H1 (cell line): Measurements from ENCODE around the gene KMT2E. TPM values are rescaled to one million over a fixed set of nuclear protein-coding genes. Genes with fewer than 3 reads are reported as not detected.

Experiments
- CTCF ChIA-PET: fragments of 300-600 bp; sonication (Branson Sonifier 250); formaldehyde crosslinking; loops from one replicate; lab custom pipeline; 2021; ENCODE audit not compliant: partially characterized antibody; lab: Charles Lee
- POLR2A ChIA-PET: fragments of 300-600 bp; sonication (Branson Sonifier 250); formaldehyde crosslinking; loops from one replicate; lab custom pipeline; 2021; ENCODE audit warnings: inconsistent platforms; ENCODE audit not compliant: partially characterized antibody; lab: Charles Lee
- DNase-seq, 2 experiments: peaks; one replicate each; pipeline versions ENCODE4 v3.0.0 to v3.0.0-alpha.2; 2010 to 2022; ENCODE audit warnings: low spot score in 2 of 2, low read depth in 1 of 2, mixed read lengths in 1 of 2
- FAIRE-seq: peaks from 2 replicates; lab custom pipeline; 2011; peaks lifted over from hg19 to GRCh38; lab: Jason Lieb, UNC
- H2AFZ ChIP-seq: 2 replicates; pipeline ENCODE4 v1.8.1; 2012; ENCODE audit warnings: low read length, inconsistent platforms
- H2AK5ac ChIP-seq: 2 replicates; pipeline ENCODE4 v1.6.1; 2013; ENCODE audit warnings: low read depth, low read length
- H2BK120ac ChIP-seq: replicated peaks from 2 replicates; pipeline ENCODE3; 2013; ENCODE audit warnings: low read depth, low read length, inconsistent platforms
- H2BK12ac ChIP-seq: 2 replicates; pipeline ENCODE4 v1.6.1; 2013; ENCODE audit warnings: low read depth, low read length
- H2BK15ac ChIP-seq: 2 replicates; pipeline ENCODE4 v1.6.1; 2013; ENCODE audit warnings: low read length
- H2BK20ac ChIP-seq: 2 replicates; pipeline ENCODE4 v1.6.1; 2013; ENCODE audit warnings: low read length
- H2BK5ac ChIP-seq: 2 replicates; pipeline ENCODE4 v1.6.1; 2013; ENCODE audit warnings: low read depth, low read length
- H3K14ac ChIP-seq: 2 replicates; pipeline ENCODE4 v1.6.1; 2013; ENCODE audit warnings: inconsistent platforms; ENCODE audit not compliant: insufficient read length
- H3K18ac ChIP-seq: 2 replicates; pipeline ENCODE4 v1.6.1; 2013; ENCODE audit warnings: low read length; ENCODE audit errors: extremely low read depth
- H3K23ac ChIP-seq: 2 replicates; pipeline ENCODE4 v1.6.1; 2013; ENCODE audit warnings: inconsistent platforms; ENCODE audit not compliant: insufficient read length
- H3K23me2 ChIP-seq: 2 replicates; pipeline ENCODE4 v1.6.1; 2013; ENCODE audit warnings: low read depth, low read length
- H3K27ac ChIP-seq: 2 replicates; pipeline ENCODE4 v1.6.1; 2011; ENCODE audit warnings: low read depth, low read length, inconsistent platforms
- H3K27me3 ChIP-seq, 4 experiments: replicated peaks in 1 of 4; 1 replicate in 1 of 4; 2 replicates in 3 of 4; pipeline versions ENCODE4 v1.6.1 to v1.8.1; 2011 to 2013; ENCODE audit warnings: low read length in 3 of 4, mild to moderate bottlenecking in 3 of 4, inconsistent platforms in 2 of 4, mixed read lengths in 2 of 4, moderate library complexity in 1 of 4; ENCODE audit not compliant: control insufficient read depth in 3 of 4, insufficient read depth in 3 of 4; ENCODE audit errors: extremely low read depth in 1 of 4
- H3K36me3 ChIP-seq, 4 experiments: 2 replicates each; pipeline versions ENCODE4 v1.6.1 to v1.8.1; 2011 to 2013; ENCODE audit warnings: mild to moderate bottlenecking in 4 of 4, low read length in 3 of 4, moderate library complexity in 2 of 4, control low read depth in 1 of 4, inconsistent platforms in 1 of 4; ENCODE audit not compliant: insufficient read depth in 4 of 4, control insufficient read depth in 2 of 4
- H3K4ac ChIP-seq: replicated peaks from 2 replicates; pipeline ENCODE3; 2013; ENCODE audit warnings: low read length, low read depth, mixed read lengths, inconsistent platforms; ENCODE audit not compliant: insufficient read length
- H3K4me1 ChIP-seq, 4 experiments: replicated peaks in 1 of 4; 1 replicate in 1 of 4; 2 replicates in 3 of 4; pipeline versions ENCODE4 v1.6.1 to v1.8.1; 2011 to 2013; ENCODE audit warnings: low read length in 3 of 4, inconsistent platforms in 2 of 4, mixed read lengths in 1 of 4; ENCODE audit not compliant: insufficient read depth in 4 of 4, control insufficient read depth in 3 of 4
- H3K4me2 ChIP-seq, 2 experiments: 2 replicates each; pipeline versions ENCODE4 v1.6.1 to v1.8.1; 2011 to 2013; ENCODE audit warnings: low read depth in 2 of 2, low read length in 2 of 2, control low read depth in 1 of 2, inconsistent platforms in 1 of 2, mild to moderate bottlenecking in 1 of 2; ENCODE audit not compliant: insufficient read depth in 1 of 2
- H3K4me3 ChIP-seq, 4 experiments: fragments of 200-600, 300-600 bp in 1 of 4; sonication (generic), shearing (Covaris generic), sonication (Bioruptor Twin) in 1 of 4; 2 replicates each; pipeline versions ENCODE4 v1.5.1 to v1.8.1; 2011 to 2016; ENCODE audit warnings: low read length in 4 of 4, low read depth in 3 of 4, control low read depth in 2 of 4, inconsistent platforms in 2 of 4, mild to moderate bottlenecking in 2 of 4, mixed read lengths in 1 of 4, moderate library complexity in 1 of 4; ENCODE audit not compliant: insufficient read depth in 2 of 4; ENCODE audit errors: extremely low read depth in 1 of 4
- H3K56ac ChIP-seq: replicated peaks from 2 replicates; pipeline ENCODE3; 2013; ENCODE audit warnings: low read depth, mild to moderate bottlenecking, mixed read lengths, low read length, inconsistent platforms; ENCODE audit not compliant: insufficient read length
- H3K79me1 ChIP-seq: 2 replicates; pipeline ENCODE4 v1.6.1; 2013; ENCODE audit warnings: low read depth, low read length, control low read depth
- H3K79me2 ChIP-seq, 2 experiments: 2 replicates each; pipeline versions ENCODE4 v1.6.1 to v1.8.1; 2012 to 2013; ENCODE audit warnings: low read length in 2 of 2, mild to moderate bottlenecking in 2 of 2, inconsistent platforms in 1 of 2; ENCODE audit not compliant: insufficient read depth in 2 of 2, control insufficient read depth in 1 of 2
- H3K9ac ChIP-seq, 4 experiments: replicated peaks in 1 of 4; 1 replicate in 1 of 4; 2 replicates in 3 of 4; pipeline versions ENCODE4 v1.6.1 to v1.8.1; 2011 to 2013; ENCODE audit warnings: low read depth in 3 of 4, low read length in 3 of 4, control low read depth in 2 of 4, mild to moderate bottlenecking in 2 of 4, moderate library complexity in 2 of 4, inconsistent platforms in 1 of 4; ENCODE audit errors: extremely low read depth in 1 of 4
- H3K9me3 ChIP-seq, 2 experiments: 2 replicates each; pipeline versions ENCODE4 v1.6.1 to v1.8.1; 2012 to 2013; ENCODE audit warnings: mild to moderate bottlenecking in 2 of 2, moderate library complexity in 2 of 2, control low read depth in 1 of 2, inconsistent platforms in 1 of 2, low read depth in 1 of 2, low read length in 1 of 2, mixed read lengths in 1 of 2; ENCODE audit not compliant: insufficient read depth in 2 of 2
- H4K20me1 ChIP-seq, 2 experiments: replicated peaks in 1 of 2; 2 replicates each; pipeline versions ENCODE3 to v1.8.1; 2011 to 2013; ENCODE audit warnings: inconsistent platforms in 2 of 2, low read length in 2 of 2, mild to moderate bottlenecking in 1 of 2; ENCODE audit not compliant: insufficient read depth in 2 of 2, control insufficient read depth in 1 of 2
- H4K5ac ChIP-seq: 2 replicates; pipeline ENCODE4 v1.6.1; 2013; ENCODE audit warnings: low read length, low read depth, mixed read lengths, inconsistent platforms; ENCODE audit not compliant: insufficient read length
- H4K8ac ChIP-seq: 2 replicates; pipeline ENCODE4 v1.8.0; 2013; ENCODE audit warnings: mild to moderate bottlenecking, moderate library complexity, low read length, inconsistent platforms; ENCODE audit not compliant: insufficient read depth; ENCODE audit errors: extremely low read depth
- H4K91ac ChIP-seq: replicated peaks from 2 replicates; pipeline ENCODE3; 2013; ENCODE audit warnings: low read length, mixed read lengths, inconsistent platforms; ENCODE audit not compliant: insufficient read length
- CREB1 ChIP-seq: IDR thresholded peaks from 2 replicates; pipeline ENCODE4 v1.6.1; 2012; ENCODE audit warnings: inconsistent platforms
- CTBP2 ChIP-seq: IDR thresholded peaks from 2 replicates; pipeline ENCODE4 v1.7.0; 2011; ENCODE audit warnings: borderline replicate concordance, mild to moderate bottlenecking, moderate library complexity, mixed read lengths, low read length; ENCODE audit not compliant: insufficient read depth, insufficient read length
- MAX ChIP-seq: IDR thresholded peaks from 2 replicates; pipeline ENCODE4 v1.6.1; 2012; ENCODE audit warnings: inconsistent platforms
- RXRA ChIP-seq: IDR thresholded peaks from 2 replicates; pipeline ENCODE4 v1.6.1; 2011; ENCODE audit warnings: low read depth, mild to moderate bottlenecking, low read length, moderate library complexity; ENCODE audit not compliant: insufficient read depth
- TEAD4 ChIP-seq: IDR thresholded peaks from 2 replicates; pipeline ENCODE4 v1.6.1; 2012; ENCODE audit warnings: low read depth, low read length, inconsistent platforms, mixed read lengths
- WGBS, 2 experiments: shearing (Covaris generic) in 1 of 2; methylation state at CpG; one replicate each; pipeline versions ENCODE4 v1.1.6 to v1.1.7; 2013 to 2015; ENCODE audit warnings: low lambda C conversion rate in 2 of 2, mixed read lengths in 2 of 2, inconsistent platforms in 1 of 2, low coverage in 1 of 2, missing lambda C conversion rate in 1 of 2; ENCODE audit not compliant: insufficient replicate concordance in 2 of 2, insufficient coverage in 1 of 2, insufficient read length in 1 of 2; ENCODE audit errors: extremely low coverage in 1 of 2, missing lambda C conversion rate in 1 of 2; 5-methylcytosine and 5-hydroxymethylcytosine counted together
- polyA plus RNA-seq, 7 experiments: library from polyadenylated mRNA; depleted of rRNA in 3 of 7; stranded (reverse) in 5 of 7; unstranded in 2 of 7; fragments of >200 nt in 5 of 7; fragments of 200-250 nt in 2 of 7; gene quantifications; 1 replicate in 5 of 7; 2 replicates in 1 of 7; 4 replicates in 1 of 7; pipeline versions ENCODE4 v1.2.1 to v1.2.3, GENCODE V29; 2011 to 2013; ENCODE audit warnings: missing spikeins in 2 of 7, mixed read lengths in 2 of 7
- total RNA-seq: library from RNA; stranded (reverse); fragmentation: NEBNext Ultra II Directional; extraction: Animal tissue kit (Norgen Biotek cat#: 25700); gene quantifications from 2 replicates; pipeline ENCODE4 v1.2.1, GENCODE V29; 2021
- TF ChIP-seq, protein P1 (sequence below), 3 experiments: IDR thresholded peaks; 1 replicate in 2 of 3; 2 replicates in 1 of 3; pipeline versions ENCODE4 v1.5.1 to v1.6.1; 2011; ENCODE audit warnings: low read length in 3 of 3, mild to moderate bottlenecking in 3 of 3, inconsistent platforms in 2 of 3, low read depth in 1 of 3, moderate library complexity in 1 of 3; ENCODE audit not compliant: insufficient read depth in 1 of 3; ENCODE audit errors: control extremely low read depth in 1 of 3
- TF ChIP-seq, protein P2 (sequence below): IDR thresholded peaks from 2 replicates; pipeline ENCODE4 v1.6.1; 2012; ENCODE audit warnings: low read length, inconsistent platforms

Gene KMT2E
- total and polyA plus RNA-seq, 2 of the 8 experiments (the other 6 are each of a cell fraction or from before 2014, with no cell fraction given), result 10.9 to 45.0 TPM

GRCh38 chr7:105016068-105016708 is 2.2 kb downstream of the KMT2E start:
- no peak for DNase-seq
- Histone ChIP-seq H2BK120ac (no peak overlapping the region), H3K9ac (peak overlapping the region in 1 of 4 experiments; percentile 36; a peak in 1 of 7 replicates), H2AK5ac (no peak overlapping the region), H3K9me3 (no peaks in the 10 kb centered on the region), H4K91ac (no peak overlapping the region), H3K4me2 (peak overlapping the region; percentile 49 to 77), H4K8ac (no peak overlapping the region), H2BK5ac (no peak overlapping the region), H3K79me2 (peaks cover 35 to 71% of the 10 kb centered on the region in 2 experiments), H2AFZ (no peak overlapping the region), H3K14ac (no peak overlapping the region), H3K36me3 (no peaks in the 10 kb centered on the region), H4K5ac (peak overlapping the region; percentile 62), H3K4ac (no peak overlapping the region), H3K27me3 (no peaks in the 10 kb centered on the region), H3K27ac (no peak overlapping the region), H4K20me1 (peaks cover 4 to 6% of the 10 kb centered on the region in 2 experiments), H3K4me3 (peak overlapping the region; percentile 89 to 99 (median 97)), H3K23ac (no peak overlapping the region), H3K4me1 (peaks cover 0 to 5% (median 0%) of the 10 kb centered on the region in 4 experiments; a peak in 1 of 7 replicates), H2BK20ac (no peak overlapping the region), H3K79me1 (no peaks in the 10 kb centered on the region), H3K23me2 (peaks cover 5% of the 10 kb centered on the region; the same call in 1 of the 2 replicates), H3K18ac (no peak overlapping the region), H3K56ac (no peak overlapping the region), H2BK15ac (no peak overlapping the region), H2BK12ac (no peak overlapping the region)
- FAIRE-seq, result no peak
- 67% methylated on average over 3 of the region's 3 CpGs; no CpG with 5 or more reads in 1 of the 2 experiments for WGBS, 2 experiments
- ChIA-PET POLR2A (interaction anchor here (0.6 to 6.5 kb wide), 8 partner anchors 10 to 514 kb away, joined by 3 to 118 read pairs (median 4); no protein-coding TSS in a partner anchor), CTCF (interaction anchor here (1.5 to 3.4 kb wide), 7 partner anchors 9 to 133 kb away, joined by 3 to 18 read pairs (median 4); no protein-coding TSS in a partner anchor)
- TF ChIP-seq, protein P1, sequence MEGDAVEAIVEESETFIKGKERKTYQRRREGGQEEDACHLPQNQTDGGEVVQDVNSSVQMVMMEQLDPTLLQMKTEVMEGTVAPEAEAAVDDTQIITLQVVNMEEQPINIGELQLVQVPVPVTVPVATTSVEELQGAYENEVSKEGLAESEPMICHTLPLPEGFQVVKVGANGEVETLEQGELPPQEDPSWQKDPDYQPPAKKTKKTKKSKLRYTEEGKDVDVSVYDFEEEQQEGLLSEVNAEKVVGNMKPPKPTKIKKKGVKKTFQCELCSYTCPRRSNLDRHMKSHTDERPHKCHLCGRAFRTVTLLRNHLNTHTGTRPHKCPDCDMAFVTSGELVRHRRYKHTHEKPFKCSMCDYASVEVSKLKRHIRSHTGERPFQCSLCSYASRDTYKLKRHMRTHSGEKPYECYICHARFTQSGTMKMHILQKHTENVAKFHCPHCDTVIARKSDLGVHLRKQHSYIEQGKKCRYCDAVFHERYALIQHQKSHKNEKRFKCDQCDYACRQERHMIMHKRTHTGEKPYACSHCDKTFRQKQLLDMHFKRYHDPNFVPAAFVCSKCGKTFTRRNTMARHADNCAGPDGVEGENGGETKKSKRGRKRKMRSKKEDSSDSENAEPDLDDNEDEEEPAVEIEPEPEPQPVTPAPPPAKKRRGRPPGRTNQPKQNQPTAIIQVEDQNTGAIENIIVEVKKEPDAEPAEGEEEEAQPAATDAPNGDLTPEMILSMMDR (IDR thresholded peaks at IDR 0.05; ENCODE audit: control extremely low read depth in 1 of 3, insufficient read depth in 1 of 3, low read depth in 1 of 3, low read length in 3 of 3), result no peak
- TF ChIP-seq TEAD4, result no peak
- TF ChIP-seq CTBP2, result no peak
- TF ChIP-seq CREB1, result no peak
- no peak for TF ChIP-seq MAX
- TF ChIP-seq, protein P2, sequence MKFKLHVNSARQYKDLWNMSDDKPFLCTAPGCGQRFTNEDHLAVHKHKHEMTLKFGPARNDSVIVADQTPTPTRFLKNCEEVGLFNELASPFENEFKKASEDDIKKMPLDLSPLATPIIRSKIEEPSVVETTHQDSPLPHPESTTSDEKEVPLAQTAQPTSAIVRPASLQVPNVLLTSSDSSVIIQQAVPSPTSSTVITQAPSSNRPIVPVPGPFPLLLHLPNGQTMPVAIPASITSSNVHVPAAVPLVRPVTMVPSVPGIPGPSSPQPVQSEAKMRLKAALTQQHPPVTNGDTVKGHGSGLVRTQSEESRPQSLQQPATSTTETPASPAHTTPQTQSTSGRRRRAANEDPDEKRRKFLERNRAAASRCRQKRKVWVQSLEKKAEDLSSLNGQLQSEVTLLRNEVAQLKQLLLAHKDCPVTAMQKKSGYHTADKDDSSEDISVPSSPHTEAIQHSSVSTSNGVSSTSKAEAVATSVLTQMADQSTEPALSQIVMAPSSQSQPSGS, result no peak
- no peak for TF ChIP-seq RXRA
